Activated CD8-positive, alpha-beta memory T cell treated with anti-CD3 and anti-CD28 coated beads, Interleukin-2, amount 10 ng/mL, durations not matched to agents 7 days and 5 days (primary cell): ENCODE results near the gene MRTFA. TPM values are rescaled to one million over a fixed set of nuclear protein-coding genes. Genes with fewer than 3 reads are reported as not detected.
"Not testable (repeated sequence)": the region's sequence is repeated elsewhere in the genome, so short reads cannot be mapped to it uniquely, and the experiment has no call there.

Source experiments
- ATAC-seq: fragments of 150-1000 bp; cut with Tn5 transposase; one replicate; pipeline ENCODE4 v1.10.0; 2021; ENCODE audit warnings: moderate library complexity
- CTCF ChIA-PET: fragments of 350-600 bp; sonication (Branson Sonifier 250); formaldehyde crosslinking; loops from one replicate; lab custom pipeline; 2021; ENCODE audit warnings: antibody characterized with exemption; lab: Charles Lee
- DNase-seq: peaks from one replicate; pipeline ENCODE4 v3.0.0-alpha.2; 2020
- H3K27ac Mint-ChIP-seq: one replicate; pipeline ENCODE4 v1.8.0; 2021; ENCODE audit warnings: mild to moderate bottlenecking, mixed read lengths
- H3K27me3 Mint-ChIP-seq: one replicate; pipeline ENCODE4 v1.8.0; 2021; ENCODE audit warnings: mixed read lengths
- H3K36me3 Mint-ChIP-seq: one replicate; pipeline ENCODE4 v1.8.0; 2021; ENCODE audit warnings: mild to moderate bottlenecking, mixed read lengths
- H3K4me1 Mint-ChIP-seq: one replicate; pipeline ENCODE4 v1.8.0; 2021; ENCODE audit warnings: mixed read lengths
- H3K4me3 Mint-ChIP-seq: one replicate; pipeline ENCODE4 v1.8.0; 2021; ENCODE audit warnings: mild to moderate bottlenecking, moderate library complexity, mixed read lengths
- H3K9me3 Mint-ChIP-seq: one replicate; pipeline ENCODE4 v1.8.0; 2022; ENCODE audit warnings: low read depth, mixed read lengths
- total RNA-seq, 2 experiments: library from RNA; stranded (reverse); gene quantifications; one replicate each; pipeline ENCODE4 v1.2.3, GENCODE V29; 2021

Gene MRTFA
- total RNA-seq, 2 experiments from 2014 or later = 59.4 to 74.0 TPM

- no peaks in the 10 kb centered on the region for H3K9me3 Mint-ChIP-seq
- DNase-seq = no peak
- no peaks in the 10 kb centered on the region for H3K27me3 Mint-ChIP-seq
- peaks cover 4% of the 10 kb centered on the region for H3K36me3 Mint-ChIP-seq
- H3K27ac Mint-ChIP-seq = no peak overlapping the region
- no peak overlapping the region for H3K4me3 Mint-ChIP-seq
- CTCF ChIA-PET = no interaction called here
- no peak for ATAC-seq
- no peaks in the 10 kb centered on the region for H3K4me1 Mint-ChIP-seq
These were observed 124.9 kb downstream of the MRTFA start for GRCh38 chr22:40511604-40512003.

GRCh38 chr22:40510631-40511364 lies 125.7 kb downstream of the MRTFA start:
- Mint-ChIP-seq H3K4me1 (no peaks in the 10 kb centered on the region), H3K27me3 (no peaks in the 10 kb centered on the region), H3K27ac (no peak overlapping the region), H3K4me3 (no peak overlapping the region), H3K36me3 (peaks cover 4% of the 10 kb centered on the region), H3K9me3 (no peaks in the 10 kb centered on the region)
- CTCF ChIA-PET = interaction anchor here (0.7 kb wide), 1 partner anchor 135 kb away, joined by 3 read pairs; no protein-coding TSS in a partner anchor
- no peak for ATAC-seq
- DNase-seq = no peak

DNA sequence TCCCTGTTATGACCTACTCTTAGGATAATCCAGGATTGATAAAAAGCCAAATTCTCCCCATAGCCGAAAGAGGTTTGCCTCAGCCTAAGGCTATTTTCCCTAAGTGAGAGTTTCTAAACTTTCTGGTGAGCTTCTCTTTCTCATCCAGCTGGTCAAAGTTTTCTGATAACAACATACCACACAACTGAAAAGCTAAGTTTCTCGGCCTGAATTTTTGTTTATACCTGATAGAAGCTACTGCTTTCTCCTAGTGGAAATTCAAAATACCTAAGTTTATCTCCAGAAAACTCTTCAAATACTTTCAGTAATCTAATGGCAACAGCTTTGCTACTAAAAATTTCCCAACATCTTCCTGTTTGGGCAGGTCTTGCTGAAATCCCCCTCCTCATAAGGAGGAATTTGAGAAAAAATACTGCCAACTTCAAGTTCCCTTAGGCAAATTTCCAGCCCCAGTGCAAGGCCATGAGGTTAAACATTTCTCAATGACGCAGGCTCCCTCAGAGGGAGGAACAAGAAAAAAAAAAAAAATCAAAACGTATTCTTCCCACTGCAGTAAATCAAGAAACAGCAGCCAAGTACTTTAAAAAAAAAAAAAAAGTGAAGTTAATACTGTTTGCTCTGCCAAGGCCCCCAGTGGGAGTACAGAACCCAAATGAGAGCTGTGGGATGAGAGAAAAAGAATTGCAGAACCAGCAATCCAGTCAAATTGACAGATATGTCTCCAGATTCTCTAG lies 127.0 kb downstream of the MRTFA start:
- Mint-ChIP-seq H3K4me1 (no peaks in the 10 kb centered on the region), H3K4me3 (no peak overlapping the region), H3K27ac (no peak overlapping the region), H3K9me3 (no peaks in the 10 kb centered on the region), H3K36me3 (no peaks in the 10 kb centered on the region), H3K27me3 (no peaks in the 10 kb centered on the region)
- ATAC-seq (no peak), DNase-seq (no peak)
- CTCF ChIA-PET = interaction anchor here (1.1 to 1.6 kb wide), 3 partner anchors 22 to 137 kb away, joined by 6 read pairs; no protein-coding TSS in a partner anchor

- not testable (repeated sequence) for H3K27me3 Mint-ChIP-seq, H3K36me3 Mint-ChIP-seq, H3K4me1 Mint-ChIP-seq, DNase-seq, H3K9me3 Mint-ChIP-seq, ATAC-seq, H3K27ac Mint-ChIP-seq, H3K4me3 Mint-ChIP-seq
- CTCF ChIA-PET = interaction anchor here (1.1 kb wide), 1 partner anchor 71 kb away, joined by 6 read pairs; no protein-coding TSS in a partner anchor
These were observed 128.5 kb downstream of the MRTFA start for GRCh38 chr22:40508046-40508445.

GRCh38 chr22:40507491-40507890 lies 129.0 kb downstream of the MRTFA start:
- Mint-ChIP-seq H3K9me3 (no peaks in the 10 kb centered on the region), H3K27me3 (no peaks in the 10 kb centered on the region), H3K36me3 (peaks cover 4% of the 10 kb centered on the region), H3K4me3 (no peak overlapping the region), H3K4me1 (peaks cover 2% of the 10 kb centered on the region), H3K27ac (no peak overlapping the region)
- DNase-seq (no peak), ATAC-seq (no peak)
- CTCF ChIA-PET = no interaction called here

GRCh38 chr22:40506762-40507161 lies 129.8 kb downstream of the MRTFA start:
- peaks cover 2% of the 10 kb centered on the region for H3K4me1 Mint-ChIP-seq
- ATAC-seq = no peak
- H3K27ac Mint-ChIP-seq = no peak overlapping the region
- H3K4me3 Mint-ChIP-seq = no peak overlapping the region
- no peaks in the 10 kb centered on the region for H3K9me3 Mint-ChIP-seq
- no peak for DNase-seq
- H3K27me3 Mint-ChIP-seq = no peaks in the 10 kb centered on the region
- CTCF ChIA-PET = interaction anchor here (1.1 kb wide), 1 partner anchor 70 kb away, joined by 3 read pairs; no protein-coding TSS in a partner anchor
- H3K36me3 Mint-ChIP-seq = peaks cover 4% of the 10 kb centered on the region

- Mint-ChIP-seq H3K27me3 (no peaks in the 10 kb centered on the region), H3K4me3 (no peak overlapping the region), H3K36me3 (peaks cover 4% of the 10 kb centered on the region), H3K4me1 (peaks cover 5% of the 10 kb centered on the region), H3K9me3 (no peaks in the 10 kb centered on the region), H3K27ac (no peak overlapping the region)
- CTCF ChIA-PET = interaction anchor here (0.9 to 1.4 kb wide), 4 partner anchors 16 to 141 kb away, joined by 3 to 4 read pairs (median 3); no protein-coding TSS in a partner anchor
- DNase-seq (no peak), ATAC-seq (no peak)
These were observed 132.0 kb downstream of the MRTFA start for GRCh38 chr22:40504285-40505249.

GRCh38 chr22:40502919-40503318 lies 133.6 kb downstream of the MRTFA start:
- Mint-ChIP-seq H3K36me3 (peaks cover 4% of the 10 kb centered on the region), H3K27me3 (no peaks in the 10 kb centered on the region), H3K4me3 (no peak overlapping the region), H3K9me3 (no peaks in the 10 kb centered on the region), H3K4me1 (peaks cover 17% of the 10 kb centered on the region), H3K27ac (no peak overlapping the region)
- CTCF ChIA-PET = interaction anchor here (0.6 to 1.0 kb wide), 2 partner anchors 24 to 351 kb away, joined by 3 read pairs; no protein-coding TSS in a partner anchor
- ATAC-seq (no peak), DNase-seq (no peak)

GRCh38 chr22:40500465-40500786 lies 136.1 kb downstream of the MRTFA start:
- DNase-seq, H3K27ac Mint-ChIP-seq, H3K36me3 Mint-ChIP-seq, H3K9me3 Mint-ChIP-seq, H3K4me3 Mint-ChIP-seq, H3K27me3 Mint-ChIP-seq, ATAC-seq, CTCF ChIA-PET: not testable (repeated sequence)
- peaks cover 17% of the 10 kb centered on the region for H3K4me1 Mint-ChIP-seq

GRCh38 chr22:40499209-40499623 lies 137.3 kb downstream of the MRTFA start:
- H3K4me3 Mint-ChIP-seq = no peak overlapping the region
- peaks cover 4% of the 10 kb centered on the region for H3K36me3 Mint-ChIP-seq
- H3K9me3 Mint-ChIP-seq = no peaks in the 10 kb centered on the region
- H3K27ac Mint-ChIP-seq = no peak overlapping the region
- peak; percentile 66 for ATAC-seq
- DNase-seq = no peak
- CTCF ChIA-PET = no interaction called here
- peaks cover 17% of the 10 kb centered on the region for H3K4me1 Mint-ChIP-seq
- H3K27me3 Mint-ChIP-seq = no peaks in the 10 kb centered on the region

DNA sequence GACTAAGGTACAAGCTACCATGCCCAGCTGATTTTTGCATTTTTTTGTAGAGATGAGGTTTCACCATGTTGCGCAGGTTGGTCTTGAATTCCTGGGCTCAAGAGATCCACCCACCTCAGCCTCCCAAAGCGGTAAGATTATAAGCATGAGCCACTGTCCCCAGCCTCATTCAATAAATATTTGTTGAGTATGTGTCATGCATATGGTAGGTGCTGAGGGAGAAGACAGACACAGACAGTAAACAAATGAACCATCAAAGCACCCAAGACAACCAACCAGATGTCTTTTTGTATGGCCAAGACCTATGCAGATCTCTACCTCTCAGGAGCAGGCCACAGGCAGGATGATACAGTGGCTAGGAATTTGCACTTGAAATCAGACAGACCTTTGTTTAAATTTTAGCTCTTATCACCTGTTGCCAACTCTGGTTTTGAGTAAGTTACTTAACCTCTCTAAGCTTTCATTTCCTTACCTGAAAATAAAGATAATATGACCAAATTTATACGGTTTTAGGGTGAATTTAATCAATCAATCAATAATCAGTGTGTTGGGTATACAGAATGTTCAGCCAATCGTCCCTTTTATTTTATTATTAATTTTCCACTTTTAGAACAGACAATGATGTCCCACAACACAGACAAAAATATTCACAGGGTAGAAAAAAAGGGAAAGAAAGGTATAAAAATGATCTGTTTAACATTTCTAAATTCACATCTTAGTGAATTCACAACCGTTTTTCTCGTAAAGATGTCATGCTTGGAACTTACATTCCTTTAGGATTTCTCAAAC lies 137.9 kb downstream of the MRTFA start:
- CTCF ChIA-PET = interaction anchor here (0.6 to 1.3 kb wide), 2 partner anchors 10 to 62 kb away, joined by 3 to 5 read pairs; no protein-coding TSS in a partner anchor

GRCh38 chr22:40493441-40493840 lies 143.1 kb downstream of the MRTFA start:
- H3K36me3 Mint-ChIP-seq = peaks cover 4% of the 10 kb centered on the region
- ATAC-seq = no peak
- CTCF ChIA-PET = interaction anchor here (4.3 kb wide), 1 partner anchor 56 kb away, joined by 16 read pairs; no protein-coding TSS in a partner anchor
- no peaks in the 10 kb centered on the region for H3K9me3 Mint-ChIP-seq
- no peak overlapping the region for H3K27ac Mint-ChIP-seq
- no peak for DNase-seq
- H3K4me3 Mint-ChIP-seq = no peak overlapping the region
- H3K4me1 Mint-ChIP-seq = peaks cover 11% of the 10 kb centered on the region
- H3K27me3 Mint-ChIP-seq = no peaks in the 10 kb centered on the region

More for the DNA sequence above, 137.9 kb downstream of the MRTFA start:
- Mint-ChIP-seq H3K27ac (no peak overlapping the region), H3K9me3 (no peaks in the 10 kb centered on the region), H3K4me3 (no peak overlapping the region), H3K27me3 (no peaks in the 10 kb centered on the region), H3K36me3 (peaks cover 4% of the 10 kb centered on the region), H3K4me1 (peaks cover 17% of the 10 kb centered on the region)
- no peak for ATAC-seq
- DNase-seq = no peak
